HG03442 (cell line): Measurements from ENCODE around the gene LRP2.
"Not testable (repeated sequence)": the region's sequence is repeated elsewhere in the genome, so short reads cannot be mapped to it uniquely, and the experiment has no call there.

Experiments
- ATAC-seq: cut with Tn5 transposase; IDR thresholded peaks from one replicate; pipeline ENCODE4 v1.9.1; 2021; ENCODE audit warnings: mild to moderate bottlenecking, moderate library complexity; ENCODE audit not compliant: unreplicated experiment

Gene LRP2

DNA sequence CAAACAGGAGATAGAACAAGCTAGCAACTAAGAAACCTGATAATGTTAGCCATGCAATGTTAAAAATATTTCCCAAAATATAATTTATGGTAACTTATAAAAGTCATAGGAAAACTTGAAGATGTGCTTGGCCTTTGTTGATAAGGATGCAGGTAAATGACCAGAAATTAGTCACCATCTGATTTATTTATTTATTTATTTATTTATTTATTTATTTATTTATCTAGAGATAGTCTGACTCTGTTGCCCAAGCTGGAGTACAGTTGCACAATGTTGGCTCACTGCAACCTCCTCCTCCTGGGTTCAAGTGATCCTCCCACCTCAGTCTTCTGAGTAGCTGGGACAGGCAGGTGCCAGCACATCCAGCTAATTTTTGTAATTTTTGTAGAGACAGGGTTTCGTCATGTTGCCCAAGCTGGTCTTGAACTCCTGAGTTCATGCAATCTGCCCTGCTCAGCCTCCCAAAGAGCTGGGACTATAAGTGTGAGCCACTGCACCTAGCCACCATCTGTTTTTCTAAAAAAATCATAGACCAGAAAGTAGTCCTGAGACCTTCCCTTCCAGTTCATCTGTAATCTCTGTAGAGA lies 183.4 kb downstream of the LRP2 start:
- ATAC-seq, result no peak

GRCh38 chr2:169178364-169178763 lies 184.0 kb downstream of the LRP2 start:
- ATAC-seq, result no peak

DNA sequence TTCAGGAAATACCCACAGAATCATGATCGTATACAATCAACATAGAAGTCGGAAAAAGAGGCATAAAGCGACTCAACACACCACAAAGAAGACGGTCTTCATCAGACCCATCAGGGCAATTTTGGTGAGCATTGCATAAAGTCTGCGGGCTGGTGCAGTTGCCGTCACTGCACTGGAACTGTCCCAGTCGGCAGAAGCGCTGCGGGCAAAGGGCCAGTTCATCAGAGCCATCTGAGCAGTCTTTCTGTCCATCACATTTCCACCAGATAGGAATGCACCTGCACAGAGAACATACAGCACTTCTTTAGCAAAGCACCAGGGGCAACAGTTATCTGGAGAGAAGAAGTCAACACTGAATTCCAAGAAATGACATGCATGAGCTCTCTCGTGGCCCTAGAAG lies 187.2 kb downstream of the LRP2 start:
- ATAC-seq, result no peak

GRCh38 chr2:169173876-169174275 lies 188.5 kb downstream of the LRP2 start:
- no peak for ATAC-seq

DNA sequence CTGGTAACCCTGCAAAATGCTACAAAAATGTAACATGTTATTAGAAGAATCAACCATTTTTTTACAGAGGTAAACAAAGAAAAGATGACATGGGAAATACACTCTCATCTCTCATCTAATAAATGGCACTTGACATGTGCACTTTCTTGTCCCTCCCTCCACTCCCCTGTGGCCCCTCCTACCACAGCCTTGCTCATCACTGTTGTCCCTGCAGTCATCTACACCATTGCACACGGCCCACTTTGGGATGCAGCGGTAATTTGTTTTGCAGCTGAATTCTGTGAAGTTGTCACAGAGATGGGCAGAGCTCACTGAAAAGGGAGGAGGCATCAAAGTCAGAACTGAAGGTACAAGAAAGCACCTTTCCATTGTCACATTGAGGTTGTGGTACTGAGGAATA lies 189.4 kb downstream of the LRP2 start:
- ATAC-seq, result no peak

GRCh38 chr2:169172151-169172735 lies 190.1 kb downstream of the LRP2 start:
- ATAC-seq, result no peak

- ATAC-seq, result no peak
These were observed 196.5 kb downstream of the LRP2 start for GRCh38 chr2:169165791-169166190.

GRCh38 chr2:169164311-169164710 lies 198.0 kb downstream of the LRP2 start:
- ATAC-seq, result no peak

- ATAC-seq, result no peak
These were observed 199.7 kb downstream of the LRP2 start for GRCh38 chr2:169162613-169163012.

GRCh38 chr2:169160926-169161481 lies 201.3 kb downstream of the LRP2 start:
- ATAC-seq, result no peak

DNA sequence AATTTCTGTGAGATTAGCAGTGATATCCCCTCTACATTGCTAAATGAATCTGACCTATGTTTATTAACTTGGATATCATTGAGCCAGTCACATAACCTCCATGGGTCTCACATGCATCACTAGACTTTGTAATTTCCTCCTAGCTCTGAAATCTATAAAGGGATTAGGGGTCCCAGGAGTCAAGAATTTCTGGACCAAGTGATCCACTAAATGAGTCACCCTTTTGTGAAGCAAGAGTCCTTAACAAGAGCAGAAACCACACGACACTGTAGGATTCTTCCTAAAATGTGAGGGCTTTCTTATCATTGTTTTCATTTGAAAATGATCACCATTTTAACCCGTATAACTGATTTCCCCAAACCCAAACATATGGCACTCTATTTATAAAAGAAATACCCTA lies 202.6 kb downstream of the LRP2 start:
- no peak for ATAC-seq

DNA sequence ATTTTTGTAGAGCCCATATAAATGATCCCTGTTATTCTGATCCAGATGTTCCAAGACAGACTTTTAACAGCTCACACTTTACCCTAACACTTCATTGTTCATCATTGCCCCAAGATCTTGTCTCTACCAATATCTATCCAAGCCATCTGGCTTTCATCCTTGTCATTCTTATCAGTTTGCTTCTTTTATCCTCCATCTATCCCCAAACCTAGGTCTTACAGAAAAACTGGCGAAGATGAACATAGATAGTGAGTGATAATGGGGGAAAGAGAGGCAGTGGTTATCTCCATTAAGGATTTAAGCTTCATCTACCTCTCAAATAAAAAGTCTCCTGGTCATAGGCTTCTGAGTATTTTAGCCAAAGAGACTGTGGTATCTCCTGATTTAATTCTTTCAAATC lies 203.5 kb downstream of the LRP2 start:
- no peak for ATAC-seq

- ATAC-seq, result no peak
These were observed 216.1 kb downstream of the LRP2 start for GRCh38 chr2:169146220-169146619.

GRCh38 chr2:169143998-169144397 lies 218.3 kb downstream of the LRP2 start:
- ATAC-seq, result no peak

- no peak for ATAC-seq
These were observed 220.5 kb downstream of the LRP2 start for GRCh38 chr2:169141713-169142352.

- no peak for ATAC-seq
These were observed 222.2 kb downstream of the LRP2 start for GRCh38 chr2:169139993-169140767.

GRCh38 chr2:169139145-169139544 lies 223.2 kb downstream of the LRP2 start:
- no peak for ATAC-seq

- no peak for ATAC-seq
These were observed 224.4 kb downstream of the LRP2 start for GRCh38 chr2:169137924-169138323.

- ATAC-seq, result no peak
These were observed 225.3 kb downstream of the LRP2 start for GRCh38 chr2:169136885-169137534.

DNA sequence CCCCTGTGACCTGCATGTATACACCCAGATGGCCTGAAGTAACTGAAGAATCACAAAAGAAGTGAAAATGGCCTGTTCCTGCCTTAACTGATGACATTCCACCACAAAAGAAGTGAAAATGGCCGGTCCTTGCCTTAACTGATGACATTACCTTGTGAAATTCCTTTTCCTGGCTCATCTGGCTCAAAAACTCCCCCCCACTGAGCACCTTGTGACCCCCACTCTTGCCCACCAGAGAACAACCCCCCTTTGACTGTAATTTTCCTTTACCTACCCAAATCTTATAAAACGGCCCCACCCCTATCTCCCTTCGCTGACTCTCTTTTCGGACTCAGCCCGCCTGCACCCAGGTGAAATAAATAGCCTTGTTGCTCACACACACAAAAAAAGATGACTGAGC lies 225.9 kb downstream of the LRP2 start:
- ATAC-seq, result not testable (repeated sequence)

DNA sequence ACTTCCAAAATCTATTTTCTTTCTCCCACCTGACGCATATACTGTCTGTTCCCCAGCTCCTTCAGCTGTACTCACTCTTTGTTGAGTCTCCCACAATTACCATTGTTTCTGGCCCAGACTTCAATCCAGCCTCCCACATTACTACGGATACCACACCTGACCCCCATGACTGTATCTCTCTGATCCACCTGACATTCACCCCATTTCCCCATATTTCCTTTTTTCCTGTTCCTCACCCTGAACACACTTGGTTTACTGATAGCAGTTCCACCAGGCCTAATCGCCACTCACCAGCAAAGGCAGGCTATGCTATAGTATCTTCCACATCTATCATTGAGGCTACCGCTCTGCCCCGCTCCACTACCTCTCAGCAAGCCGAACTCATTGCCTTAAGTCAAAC lies 228.1 kb downstream of the LRP2 start:
- ATAC-seq, result not testable (repeated sequence)
